T-helper 1 cell treated with Interleukin-12 subunit alpha and Interleukin-12 subunit beta and Interleukin-4 antibody, amounts not matched to agents 30 μg/mL and 1 μg/mL, for 36 hours (primary cell): ENCODE data around the gene STAG2.
A peak's percentile ranks its signal among the peaks of the same experiment; 100 is the strongest.

Experiments used
- H3K27ac Mint-ChIP-seq: one replicate; pipeline ENCODE4 v1.8.0; 2021; ENCODE audit warnings: mild to moderate bottlenecking, mixed read lengths
- H3K27me3 Mint-ChIP-seq: one replicate; pipeline ENCODE4 v1.8.0; 2021; ENCODE audit warnings: low read depth, mixed read lengths
- H3K36me3 Mint-ChIP-seq: one replicate; pipeline ENCODE4 v1.8.0; 2021; ENCODE audit warnings: low read depth, mixed read lengths
- H3K4me1 Mint-ChIP-seq: one replicate; pipeline ENCODE4 v1.8.0; 2021; ENCODE audit warnings: low read depth, mixed read lengths
- H3K4me3 Mint-ChIP-seq: one replicate; pipeline ENCODE4 v1.8.0; 2021; ENCODE audit warnings: mild to moderate bottlenecking, moderate library complexity, mixed read lengths
- H3K9me3 Mint-ChIP-seq: one replicate; pipeline ENCODE4 v1.8.0; 2021; ENCODE audit warnings: mixed read lengths

The STAG2 gene

GRCh38 chrX:123962794-123963373, 1.4 kb downstream of the STAG2 start:
- H3K4me1 Mint-ChIP-seq: peaks cover 27% of the 10 kb centered on the region
- H3K27me3 Mint-ChIP-seq: no peaks in the 10 kb centered on the region
- H3K36me3 Mint-ChIP-seq: peaks cover 20% of the 10 kb centered on the region
- H3K27ac Mint-ChIP-seq: peak overlapping the region; percentile 100
- H3K4me3 Mint-ChIP-seq: peak overlapping the region; percentile 98
- H3K9me3 Mint-ChIP-seq: no peaks in the 10 kb centered on the region

DNA sequence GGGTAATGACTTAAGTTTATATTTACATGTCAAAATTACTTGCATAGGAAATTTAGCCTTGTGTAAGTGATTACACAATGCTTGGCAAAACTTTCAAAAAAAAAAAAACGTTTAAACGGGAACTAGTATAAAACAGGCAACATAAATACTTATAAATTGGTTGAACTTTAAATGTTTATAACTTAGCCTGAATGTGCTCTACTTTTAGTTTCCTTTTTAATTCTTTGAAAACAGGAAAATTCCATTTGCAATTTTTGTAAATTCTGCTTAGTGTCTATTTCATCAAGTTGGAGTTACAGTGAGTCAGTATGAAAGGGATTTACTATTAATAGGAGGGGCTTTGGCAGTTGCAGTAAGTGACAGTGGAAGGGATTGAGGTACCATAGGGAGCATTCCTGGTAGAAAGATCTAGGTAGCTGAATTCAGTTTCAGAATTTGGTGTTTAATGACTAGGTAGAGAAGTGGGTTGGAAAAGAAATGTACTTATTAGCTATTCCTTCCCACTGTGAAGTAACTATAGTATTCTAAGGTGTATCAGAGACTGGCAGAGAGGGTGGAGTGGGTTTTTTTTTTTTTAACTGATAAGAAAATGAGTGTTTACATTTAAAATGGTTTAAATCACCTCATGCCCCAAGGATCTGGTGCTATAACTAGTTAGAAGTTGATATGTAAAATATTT, 2.8 kb downstream of the STAG2 start:
- H3K27me3 Mint-ChIP-seq: no peaks in the 10 kb centered on the region
- H3K27ac Mint-ChIP-seq: peak overlapping the region; percentile 100
- peaks cover 27% of the 10 kb centered on the region for H3K4me1 Mint-ChIP-seq
- H3K9me3 Mint-ChIP-seq: no peaks in the 10 kb centered on the region
- H3K4me3 Mint-ChIP-seq: peak overlapping the region; percentile 98
- peaks cover 20% of the 10 kb centered on the region for H3K36me3 Mint-ChIP-seq

GRCh38 chrX:123965712-123966111, 4.2 kb downstream of the STAG2 start:
- H3K27ac Mint-ChIP-seq: no peak overlapping the region
- H3K9me3 Mint-ChIP-seq: no peaks in the 10 kb centered on the region
- no peak overlapping the region for H3K4me3 Mint-ChIP-seq
- H3K4me1 Mint-ChIP-seq: peaks cover 35% of the 10 kb centered on the region
- H3K27me3 Mint-ChIP-seq: no peaks in the 10 kb centered on the region
- peaks cover 22% of the 10 kb centered on the region for H3K36me3 Mint-ChIP-seq

- Mint-ChIP-seq H3K27me3 (no peaks in the 10 kb centered on the region), H3K36me3 (peaks cover 16% of the 10 kb centered on the region), H3K4me1 (peaks cover 42% of the 10 kb centered on the region), H3K27ac (no peak overlapping the region), H3K4me3 (no peak overlapping the region), H3K9me3 (no peaks in the 10 kb centered on the region)
These were observed 6.0 kb downstream of the STAG2 start for GRCh38 chrX:123967497-123967896.

- Mint-ChIP-seq H3K4me1 (peaks cover 37% of the 10 kb centered on the region), H3K27ac (no peak overlapping the region), H3K27me3 (no peaks in the 10 kb centered on the region), H3K4me3 (no peak overlapping the region), H3K36me3 (peaks cover 9% of the 10 kb centered on the region), H3K9me3 (no peaks in the 10 kb centered on the region)
These were observed 7.0 kb downstream of the STAG2 start for GRCh38 chrX:123968383-123969050.

DNA sequence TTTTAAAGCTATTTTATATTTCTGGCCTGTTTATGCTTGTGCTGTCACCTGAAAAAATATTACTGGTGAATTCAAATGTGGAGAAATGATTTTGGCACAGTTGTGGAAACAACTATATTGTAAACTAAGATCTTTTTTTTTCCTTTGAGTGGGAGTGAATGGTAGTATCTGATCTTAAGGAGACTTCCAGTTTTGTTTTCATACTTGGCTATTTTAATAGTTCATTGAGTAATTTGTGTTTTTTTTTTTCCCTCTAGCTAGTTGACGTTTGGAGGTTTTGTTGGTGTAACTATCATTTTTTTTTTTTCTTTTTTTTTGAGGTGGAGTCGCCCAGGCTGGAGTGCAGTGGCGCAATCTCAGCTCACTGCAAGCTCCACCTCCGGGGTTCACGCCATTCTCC, 10.5 kb downstream of the STAG2 start:
- Mint-ChIP-seq H3K9me3 (no peaks in the 10 kb centered on the region), H3K27ac (no peak overlapping the region), H3K4me1 (peaks cover 24% of the 10 kb centered on the region), H3K27me3 (no peaks in the 10 kb centered on the region), H3K4me3 (no peak overlapping the region), H3K36me3 (peaks cover 4% of the 10 kb centered on the region)

GRCh38 chrX:123973921-123974320, 12.4 kb downstream of the STAG2 start:
- peaks cover 28% of the 10 kb centered on the region for H3K4me1 Mint-ChIP-seq
- no peaks in the 10 kb centered on the region for H3K9me3 Mint-ChIP-seq
- no peak overlapping the region for H3K4me3 Mint-ChIP-seq
- H3K36me3 Mint-ChIP-seq: peaks cover 4% of the 10 kb centered on the region
- H3K27ac Mint-ChIP-seq: no peak overlapping the region
- no peaks in the 10 kb centered on the region for H3K27me3 Mint-ChIP-seq

- peaks cover 30% of the 10 kb centered on the region for H3K4me1 Mint-ChIP-seq
- no peaks in the 10 kb centered on the region for H3K27me3 Mint-ChIP-seq
- H3K36me3 Mint-ChIP-seq: peaks cover 3% of the 10 kb centered on the region
- no peak overlapping the region for H3K27ac Mint-ChIP-seq
- H3K4me3 Mint-ChIP-seq: no peak overlapping the region
- no peaks in the 10 kb centered on the region for H3K9me3 Mint-ChIP-seq
These were observed 13.7 kb downstream of the STAG2 start for GRCh38 chrX:123975180-123975579.

DNA sequence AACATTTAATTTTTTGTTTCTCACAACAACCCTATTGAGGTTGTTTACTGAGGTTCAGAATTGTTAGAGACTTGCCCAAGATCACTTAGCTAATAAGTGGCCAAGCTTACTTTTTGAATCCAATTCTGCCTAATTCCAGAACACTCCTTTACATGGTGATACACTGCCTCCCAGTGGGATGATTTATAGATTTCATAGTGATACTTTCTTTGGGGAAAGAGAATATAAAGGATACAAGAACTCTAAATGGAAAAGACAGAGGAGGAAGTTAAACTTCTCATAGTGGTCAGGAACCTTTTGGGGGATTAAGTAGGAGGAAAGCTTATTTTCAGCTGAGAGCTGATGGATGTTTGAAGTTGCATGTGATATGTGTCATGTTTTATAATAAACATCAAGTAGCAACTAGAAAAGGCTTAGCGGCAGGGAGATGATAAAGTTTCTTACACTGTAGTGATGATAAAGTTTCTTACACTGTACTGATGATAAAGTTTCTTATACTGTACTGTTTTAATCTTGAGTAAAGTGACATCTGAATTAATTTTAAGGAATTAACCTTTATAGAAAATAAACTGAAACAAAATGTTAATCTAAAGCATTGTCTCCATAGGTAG, 15.3 kb downstream of the STAG2 start:
- Mint-ChIP-seq H3K36me3 (no peaks in the 10 kb centered on the region), H3K9me3 (no peaks in the 10 kb centered on the region), H3K27me3 (no peaks in the 10 kb centered on the region), H3K27ac (no peak overlapping the region), H3K4me1 (peaks cover 22% of the 10 kb centered on the region), H3K4me3 (no peak overlapping the region)

- peaks cover 17% of the 10 kb centered on the region for H3K4me1 Mint-ChIP-seq
These were observed 21.7 kb downstream of the STAG2 start for GRCh38 chrX:123983240-123983639.

DNA sequence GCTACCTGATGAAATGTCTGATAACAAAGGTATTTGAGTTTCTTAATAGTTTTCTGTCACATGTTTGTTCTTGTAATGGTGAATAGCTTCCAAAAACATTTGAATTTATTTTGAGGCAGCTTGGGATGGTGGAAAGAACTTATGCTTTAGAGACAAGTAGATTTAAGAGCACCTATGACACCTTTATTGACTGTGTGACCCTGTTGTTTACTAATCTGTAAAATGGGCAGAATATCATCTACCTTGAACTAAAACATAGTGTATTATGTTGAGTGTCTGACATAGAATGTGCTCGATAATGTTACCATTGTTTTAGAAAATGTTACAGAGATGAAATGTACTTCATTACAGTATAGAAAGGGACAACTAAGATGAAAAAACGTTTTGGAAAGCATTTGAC, 24.9 kb downstream of the STAG2 start:
- no peak overlapping the region for H3K27ac Mint-ChIP-seq
- peaks cover 2% of the 10 kb centered on the region for H3K36me3 Mint-ChIP-seq
- H3K9me3 Mint-ChIP-seq: no peaks in the 10 kb centered on the region
- no peaks in the 10 kb centered on the region for H3K27me3 Mint-ChIP-seq
- H3K4me1 Mint-ChIP-seq: peaks cover 23% of the 10 kb centered on the region
- no peak overlapping the region for H3K4me3 Mint-ChIP-seq

More at GRCh38 chrX:123983240-123983639, 21.7 kb downstream of the STAG2 start:
- H3K27ac Mint-ChIP-seq: no peak overlapping the region
- H3K9me3 Mint-ChIP-seq: no peaks in the 10 kb centered on the region
- peaks cover 2% of the 10 kb centered on the region for H3K36me3 Mint-ChIP-seq
- H3K27me3 Mint-ChIP-seq: no peaks in the 10 kb centered on the region
- H3K4me3 Mint-ChIP-seq: no peak overlapping the region

GRCh38 chrX:123988423-123989111, 27.1 kb downstream of the STAG2 start:
- no peaks in the 10 kb centered on the region for H3K9me3 Mint-ChIP-seq
- H3K4me3 Mint-ChIP-seq: no peak overlapping the region
- H3K27me3 Mint-ChIP-seq: no peaks in the 10 kb centered on the region
- H3K27ac Mint-ChIP-seq: no peak overlapping the region
- peaks cover 1% of the 10 kb centered on the region for H3K36me3 Mint-ChIP-seq
- H3K4me1 Mint-ChIP-seq: peaks cover 18% of the 10 kb centered on the region

GRCh38 chrX:123989235-123989634, 27.7 kb downstream of the STAG2 start:
- peaks cover 1% of the 10 kb centered on the region for H3K36me3 Mint-ChIP-seq
- H3K27me3 Mint-ChIP-seq: no peaks in the 10 kb centered on the region
- H3K9me3 Mint-ChIP-seq: no peaks in the 10 kb centered on the region
- no peak overlapping the region for H3K27ac Mint-ChIP-seq
- H3K4me3 Mint-ChIP-seq: no peak overlapping the region
- H3K4me1 Mint-ChIP-seq: peaks cover 18% of the 10 kb centered on the region

DNA sequence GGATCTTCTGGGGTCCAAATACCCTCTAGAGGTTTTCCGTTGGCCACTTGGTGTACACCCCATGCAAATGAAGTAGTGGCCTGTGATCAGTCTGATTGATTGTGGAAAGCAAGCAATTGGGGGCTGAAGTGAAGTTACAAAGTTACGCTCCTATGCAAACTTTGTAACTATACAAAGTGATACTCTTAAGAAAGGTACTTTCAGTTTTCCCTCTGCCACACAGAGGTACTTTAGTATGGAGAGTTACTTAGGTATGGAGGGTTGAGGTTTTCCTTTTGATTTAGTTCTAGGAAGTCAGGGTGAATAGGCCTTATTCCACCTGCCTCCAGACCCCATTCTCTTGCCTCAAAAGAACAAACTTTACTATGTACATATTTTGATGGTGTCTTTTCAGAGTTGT, 28.7 kb downstream of the STAG2 start:
- peaks cover 1% of the 10 kb centered on the region for H3K36me3 Mint-ChIP-seq
- H3K4me3 Mint-ChIP-seq: no peak overlapping the region
- H3K4me1 Mint-ChIP-seq: peaks cover 21% of the 10 kb centered on the region

More for the DNA sequence above, 28.7 kb downstream of the STAG2 start:
- H3K27me3 Mint-ChIP-seq: no peaks in the 10 kb centered on the region
- H3K9me3 Mint-ChIP-seq: no peaks in the 10 kb centered on the region
- peak overlapping the region; percentile 42 for H3K27ac Mint-ChIP-seq
